Measurements from ENCODE around the gene MSI1. TPM values are rescaled to one million over a fixed set of nuclear protein-coding genes. Genes with fewer than 3 reads are reported as not detected.

Gene MSI1
- total RNA-seq, 1 experiment from 2014 or later, result 4.1 TPM

GRCh38 chr12:120321382-120322202, 47.4 kb downstream of the MSI1 start:
- POLR2A ChIA-PET, result interaction anchor here (1.0 kb wide), 1 partner anchor 28 kb away, joined by 3 read pairs; the partner anchor contains the start of gene RNU4-1
- intact Hi-C loops (cut with micrococcal nuclease; ENCODE audit: unreplicated experiment), result no loop called here
- Histone ChIP-seq H3K27ac (ENCODE audit: low read length) (no peak overlapping the region), H3K4me3 (ENCODE audit: low read depth in 2 of 2, low read length in 2 of 2) (no peak overlapping the region), H3K9me3 (ENCODE audit: control insufficient read depth, insufficient read depth, low read depth, low read length) (no peaks in the 10 kb centered on the region), H3K27me3 (ENCODE audit: control insufficient read depth, insufficient read depth, low read length) (no peaks in the 10 kb centered on the region), H3K36me3 (ENCODE audit: control insufficient read depth, insufficient read depth, low read length) (no peaks in the 10 kb centered on the region), H3K4me1 (ENCODE audit: control insufficient read depth, insufficient read depth, low read length) (peaks cover 8% of the 10 kb centered on the region; the same call in 1 of the 2 replicates)
- CTCF ChIA-PET, result no interaction called here
- TF ChIP-seq CTCF (IDR thresholded peaks at IDR 0.05) (no peak), POLR2AphosphoS5 (IDR thresholded peaks at IDR 0.05; ENCODE audit: low read depth, low read length) (no peak), SIN3A (IDR thresholded peaks at IDR 0.05; ENCODE audit: borderline replicate concordance, insufficient read depth, low read depth, low read length) (no peak), TCF7L2 (IDR thresholded peaks at IDR 0.05; ENCODE audit: low read depth, low read length) (no peak), REST (IDR thresholded peaks at IDR 0.05; ENCODE audit: insufficient read depth in 1 of 2, low read depth in 2 of 2, low read length in 1 of 2) (no peak)
- in situ Hi-C loops (cut with HindIII; ENCODE audit: low pct_unique_long_range_greater_than_20kb, low sequenced_read_pairs), result no loop called here
- DNase-seq (ENCODE audit: low read depth, low spot score) (no peak), ATAC-seq (no peak)
- no TSS peak for BruUV-seq (replicated peaks)

GRCh38 chr12:120317224-120318105, 51.5 kb downstream of the MSI1 start:
- ATAC-seq, result peak; percentile 99
- intact Hi-C loops (cut with micrococcal nuclease; ENCODE audit: unreplicated experiment), result no loop called here
- in situ Hi-C loops (cut with HindIII; ENCODE audit: low pct_unique_long_range_greater_than_20kb, low sequenced_read_pairs), result no loop called here

More at GRCh38 chr12:120317224-120318105, 51.5 kb downstream of the MSI1 start:
- peaks cover 4% of the 10 kb centered on the region; the same call in 1 of the 2 replicates for H3K4me1 ChIP-seq (ENCODE audit: control insufficient read depth, insufficient read depth, low read length)
- DNase-seq (ENCODE audit: low read depth, low spot score), result peak; percentile 94
- H3K36me3 ChIP-seq (ENCODE audit: control insufficient read depth, insufficient read depth, low read length), result no peaks in the 10 kb centered on the region
- no peaks in the 10 kb centered on the region for H3K9me3 ChIP-seq (ENCODE audit: control insufficient read depth, insufficient read depth, low read depth, low read length)
- H3K4me3 ChIP-seq (ENCODE audit: low read depth in 2 of 2, low read length in 2 of 2), result peak overlapping the region; percentile 68 to 77
- POLR2A ChIA-PET, result interaction anchor here (0.6 to 0.7 kb wide), 3 partner anchors 9 to 185 kb away, joined by 3 to 13 read pairs (median 6); no protein-coding TSS in a partner anchor
- H3K27me3 ChIP-seq (ENCODE audit: control insufficient read depth, insufficient read depth, low read length), result no peaks in the 10 kb centered on the region
- CTCF ChIA-PET, result interaction anchor here (0.6 to 1.4 kb wide), 3 partner anchors 15 to 72 kb away, joined by 6 to 9 read pairs (median 8); partner anchors contain the start of gene SIRT4
- TF ChIP-seq CTCF (IDR thresholded peaks at IDR 0.05) (peak; percentile 82), TCF7L2 (IDR thresholded peaks at IDR 0.05; ENCODE audit: low read depth, low read length) (0 out of 2 replicates have a peak, but pooled peaks have one; percentile 20), POLR2AphosphoS5 (IDR thresholded peaks at IDR 0.05; ENCODE audit: low read depth, low read length) (peak; percentile 93), SIN3A (IDR thresholded peaks at IDR 0.05; ENCODE audit: borderline replicate concordance, insufficient read depth, low read depth, low read length) (0 out of 2 replicates have a peak, but pooled peaks have one; percentile 14), REST (IDR thresholded peaks at IDR 0.05; ENCODE audit: insufficient read depth in 1 of 2, low read depth in 2 of 2, low read length in 1 of 2) (no peak)
- no TSS peak for BruUV-seq (replicated peaks)
- peak overlapping the region; percentile 91 for H3K27ac ChIP-seq (ENCODE audit: low read length)

All from Panc1 (cell line).